ENCODE results near the gene AMPH.

AMPH gene

GRCh38 chr7:38477333-38477732, 153.8 kb downstream of the AMPH start:
- TF ChIP-seq CTCF (IDR thresholded peaks at IDR 0.05; ENCODE audit: insufficient read depth, low read depth, low read length, missing control alignments) = no peak
- no peak for DNase-seq (ENCODE audit: low read depth)
- H3K4me3 ChIP-seq (ENCODE audit: low read length) = no peak overlapping the region

- TF ChIP-seq CTCF (IDR thresholded peaks at IDR 0.05; ENCODE audit: insufficient read depth, low read depth, low read length, missing control alignments) = no peak
- no peak for DNase-seq (ENCODE audit: low read depth)
These were observed 154.4 kb downstream of the AMPH start for GRCh38 chr7:38476764-38477163.

DNA sequence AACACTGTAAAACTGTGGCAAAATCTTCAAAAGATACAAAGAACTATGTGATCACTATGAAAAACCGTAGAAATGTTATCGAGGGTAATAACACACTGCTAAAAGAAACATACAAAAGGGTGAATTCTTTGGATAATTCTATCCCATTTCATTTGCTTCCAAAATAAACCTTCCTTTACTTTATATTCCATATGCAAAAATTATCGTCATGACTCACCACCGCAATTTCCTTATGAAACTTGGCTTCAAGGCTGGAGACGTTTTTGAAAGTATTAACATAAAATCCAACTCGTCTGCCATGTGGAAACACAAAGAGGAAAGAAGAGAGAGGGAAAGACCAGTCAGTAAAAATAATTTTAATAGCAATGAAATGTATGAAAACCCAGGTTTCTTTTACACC, 165.2 kb downstream of the AMPH start:
- TF ChIP-seq CTCF (IDR thresholded peaks at IDR 0.05; ENCODE audit: insufficient read depth, low read depth, low read length, missing control alignments) = no peak
- no peak for DNase-seq (ENCODE audit: low read depth)
- no peak overlapping the region for H3K4me3 ChIP-seq (ENCODE audit: low read length)

More at GRCh38 chr7:38476764-38477163, 154.4 kb downstream of the AMPH start:
- H3K4me3 ChIP-seq (ENCODE audit: low read length) = no peak overlapping the region

GRCh38 chr7:38463277-38464225, 167.6 kb downstream of the AMPH start:
- no peak overlapping the region for H3K4me3 ChIP-seq (ENCODE audit: low read length)
- peak; percentile 33 for DNase-seq (ENCODE audit: low read depth)
- TF ChIP-seq CTCF (IDR thresholded peaks at IDR 0.05; ENCODE audit: insufficient read depth, low read depth, low read length, missing control alignments) = no peak

DNA sequence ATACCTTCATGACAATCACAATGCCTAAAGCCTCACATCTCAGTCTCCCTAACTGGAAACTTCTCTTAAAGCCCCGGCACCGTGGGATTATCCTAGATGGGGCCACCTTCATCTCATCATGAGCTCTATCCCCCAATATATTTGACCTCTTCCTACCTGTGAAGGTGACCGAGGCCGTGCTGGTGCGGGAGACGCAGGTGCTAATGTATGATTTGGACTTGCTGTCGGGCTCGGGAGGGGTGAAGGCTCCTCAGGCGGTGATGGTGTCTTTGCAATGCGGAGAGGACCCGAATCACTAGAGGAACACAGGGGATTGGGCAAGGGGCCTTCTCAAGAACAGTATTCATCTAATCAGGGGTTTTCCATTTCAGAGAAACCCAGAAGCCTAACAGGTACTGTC, 168.4 kb downstream of the AMPH start:
- DNase-seq (ENCODE audit: low read depth) = no peak
- no peak overlapping the region for H3K4me3 ChIP-seq (ENCODE audit: low read length)
- no peak for TF ChIP-seq CTCF (IDR thresholded peaks at IDR 0.05; ENCODE audit: insufficient read depth, low read depth, low read length, missing control alignments)

DNA sequence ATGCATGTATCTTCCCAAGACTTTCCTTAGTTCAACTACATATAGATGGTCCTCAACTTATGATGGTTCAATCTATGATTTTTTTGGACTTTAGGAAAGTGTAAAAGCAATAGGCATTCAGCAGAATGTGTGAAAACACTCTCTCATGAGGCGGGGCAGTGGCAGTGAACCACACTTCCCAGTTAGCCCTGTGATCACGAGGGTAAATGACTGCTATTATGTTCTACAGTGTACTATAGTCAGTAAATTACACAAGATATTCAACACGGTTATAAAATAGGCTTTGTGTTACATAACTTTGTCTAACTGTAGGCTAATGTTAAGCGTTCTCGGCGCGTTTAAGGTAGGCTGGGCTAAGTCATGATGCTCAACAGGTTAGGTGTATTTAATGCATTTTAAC, 169.3 kb downstream of the AMPH start:
- no peak overlapping the region for H3K4me3 ChIP-seq (ENCODE audit: low read length)
- no peak for TF ChIP-seq CTCF (IDR thresholded peaks at IDR 0.05; ENCODE audit: insufficient read depth, low read depth, low read length, missing control alignments)
- DNase-seq (ENCODE audit: low read depth) = no peak

DNA sequence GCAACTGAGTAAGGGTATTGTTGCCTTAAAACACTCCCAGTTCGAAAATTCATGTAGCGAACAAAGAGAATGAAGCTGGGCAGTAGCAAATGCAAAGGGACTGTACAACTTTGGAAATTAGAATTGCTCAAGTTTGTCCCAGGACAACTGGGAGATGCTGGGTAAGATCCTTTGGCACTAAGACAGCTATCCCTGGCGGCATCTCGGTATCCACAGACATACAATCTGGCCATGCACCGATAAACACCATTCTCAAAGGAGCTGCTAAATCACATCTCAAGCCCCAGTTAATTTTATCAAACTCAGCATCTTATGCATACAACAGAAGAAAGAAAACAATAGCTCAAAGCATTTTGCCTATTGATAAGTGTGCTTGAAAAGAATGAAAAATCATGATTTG, 177.3 kb downstream of the AMPH start:
- no peak for TF ChIP-seq CTCF (IDR thresholded peaks at IDR 0.05; ENCODE audit: insufficient read depth, low read depth, low read length, missing control alignments)
- H3K4me3 ChIP-seq (ENCODE audit: low read length) = no peak overlapping the region
- DNase-seq (ENCODE audit: low read depth) = no peak

Measured in epithelial cell of esophagus (primary cell).